OCI-LY1 (cell line): ENCODE results near the gene PRSS8.

Source experiments
- H2AFZ ChIP-seq: fragments of 200-600 bp; sonication (generic), shearing (Covaris generic); 2 replicates; pipeline ENCODE4 v1.6.0; 2014; ENCODE audit warnings: antibody characterized with exemption, mild to moderate bottlenecking, low read length
- H3F3A ChIP-seq: fragments of 200-600 bp; sonication (generic), shearing (Covaris generic); 2 replicates; pipeline ENCODE4 v1.6.0; 2014; ENCODE audit warnings: mild to moderate bottlenecking, antibody characterized with exemption, low read length, moderate library complexity; ENCODE audit not compliant: insufficient read depth
- H3K27ac ChIP-seq: fragments of 200-600 bp; sonication (generic); 2 replicates; pipeline ENCODE4 v1.5.1; 2014; ENCODE audit warnings: low read length, mixed run types, mild to moderate bottlenecking, low read depth; ENCODE audit not compliant: poor library complexity, severe bottlenecking
- H3K27me3 ChIP-seq: fragments of 200-600 bp; sonication (generic); 2 replicates; pipeline ENCODE4 v1.6.0; 2014; ENCODE audit warnings: antibody characterized with exemption, mild to moderate bottlenecking, low read length, moderate library complexity; ENCODE audit not compliant: insufficient read depth
- H3K36me3 ChIP-seq: fragments of 200-600 bp; sonication (generic); 2 replicates; pipeline ENCODE4 v1.6.1; 2014; ENCODE audit warnings: mild to moderate bottlenecking, antibody characterized with exemption, low read length, moderate library complexity, mixed read lengths; ENCODE audit not compliant: insufficient read depth
- H3K4me1 ChIP-seq: fragments of 200-600 bp; sonication (generic); 2 replicates; pipeline ENCODE4 v1.5.1; 2014; ENCODE audit warnings: mild to moderate bottlenecking, low read length, moderate library complexity; ENCODE audit not compliant: insufficient read depth, severe bottlenecking
- H3K4me2 ChIP-seq: fragments of 200-600 bp; sonication (generic), shearing (Covaris generic); 2 replicates; pipeline ENCODE4 v1.6.1; 2014; ENCODE audit warnings: low read length
- H3K4me3 ChIP-seq: fragments of 200-600 bp; sonication (generic); 2 replicates; pipeline ENCODE4 v1.5.1; 2014; ENCODE audit warnings: low read length, low read depth, mild to moderate bottlenecking, mixed read lengths; ENCODE audit not compliant: poor library complexity, severe bottlenecking
- H3K79me2 ChIP-seq: fragments of 200-600 bp; shearing (Covaris generic); 2 replicates; pipeline ENCODE4 v1.6.1; 2016; ENCODE audit warnings: mixed run types, low read length, mixed read lengths; ENCODE audit not compliant: insufficient read depth
- H3K9ac ChIP-seq: fragments of 200-600 bp; sonication (generic), shearing (Covaris generic); 2 replicates; pipeline ENCODE4 v1.6.1; 2014; ENCODE audit warnings: mild to moderate bottlenecking, low read length, mixed read lengths
- H3K9me2 ChIP-seq: fragments of 200-600 bp; sonication (generic), shearing (Covaris generic); 2 replicates; pipeline ENCODE4 v1.6.1; 2014; ENCODE audit warnings: low read depth, mild to moderate bottlenecking, low read length, mixed read lengths
- H3K9me3 ChIP-seq: fragments of 200-600 bp; shearing (Covaris generic); 2 replicates; pipeline ENCODE4 v1.6.1; 2014; ENCODE audit warnings: low read length, mixed read lengths
- H4K20me1 ChIP-seq: fragments of 200-600 bp; sonication (generic), shearing (Covaris generic); 2 replicates; pipeline ENCODE4 v1.6.0; 2016; ENCODE audit warnings: mild to moderate bottlenecking, low read length; ENCODE audit not compliant: insufficient read depth
- CTCF ChIP-seq: fragments of 200-600 bp; sonication (generic), shearing (Covaris generic); IDR thresholded peaks from 2 replicates; pipeline ENCODE4 v1.5.1; 2017; ENCODE audit warnings: mild to moderate bottlenecking, antibody characterized with exemption, low read length, moderate library complexity, mixed read lengths
- EZH2 ChIP-seq: fragments of 200-600 bp; sonication (generic), shearing (Covaris generic); IDR thresholded peaks from 2 replicates; pipeline ENCODE4 v1.8.0; 2017; ENCODE audit warnings: borderline replicate concordance, mixed run types, mild to moderate bottlenecking, antibody characterized with exemption, low read length, moderate library complexity, mixed read lengths

The PRSS8 gene

DNA sequence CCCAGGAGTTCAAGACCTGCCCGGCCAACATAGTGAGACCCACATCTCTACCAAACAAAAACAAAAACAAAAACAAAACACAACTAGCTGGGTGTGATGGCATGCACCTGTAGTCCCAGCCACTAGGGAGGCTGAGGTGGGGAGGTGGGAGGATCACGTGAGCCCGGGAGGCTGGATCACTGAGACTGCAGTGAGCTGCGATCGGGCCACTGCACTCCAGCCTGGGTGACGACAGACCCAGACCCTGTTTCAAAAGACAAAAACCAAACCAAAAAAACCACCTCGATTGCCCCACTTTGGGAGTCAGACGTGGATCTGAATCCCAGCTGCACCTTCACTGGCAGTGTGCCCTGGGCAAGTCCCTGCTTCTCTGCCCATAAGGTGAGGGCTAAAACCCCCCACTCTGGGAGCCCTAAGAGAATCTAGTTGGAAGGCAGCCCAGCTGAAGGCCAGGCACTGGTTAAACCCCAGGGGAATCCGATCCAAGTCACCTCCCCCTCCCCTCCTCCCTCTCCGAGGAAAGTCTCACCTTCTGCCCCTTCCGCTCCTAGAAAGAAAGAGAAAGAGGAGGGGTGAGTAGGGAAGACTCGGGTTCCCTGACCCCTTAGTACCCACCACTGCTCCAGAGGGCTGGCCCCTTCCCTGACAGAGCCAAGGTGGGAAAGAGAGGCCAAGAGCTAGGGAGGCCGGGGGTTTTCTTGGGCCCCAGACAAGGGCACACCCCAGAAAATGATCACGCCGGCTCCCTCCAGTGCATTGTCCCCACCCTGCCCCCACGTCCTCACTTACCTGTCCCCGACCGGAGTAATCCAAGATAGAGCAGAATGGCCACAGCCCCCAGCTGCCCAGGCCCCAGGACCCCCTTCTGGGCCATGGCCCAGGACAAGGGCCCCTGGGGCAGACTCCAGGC lies 647 bp downstream of the PRSS8 start:
- Histone ChIP-seq H2AFZ (no peak overlapping the region), H4K20me1 (no peaks in the 10 kb centered on the region), H3F3A (no peaks in the 10 kb centered on the region), H3K9me3 (no peaks in the 10 kb centered on the region), H3K27me3 (peaks cover 8% of the 10 kb centered on the region; the same call in 1 of the 2 replicates), H3K36me3 (peaks cover 10% of the 10 kb centered on the region), H3K4me1 (no peaks in the 10 kb centered on the region), H3K27ac (no peak overlapping the region), H3K9me2 (no peaks in the 10 kb centered on the region), H3K4me2 (no peak overlapping the region), H3K79me2 (no peaks in the 10 kb centered on the region), H3K9ac (no peak overlapping the region), H3K4me3 (no peak overlapping the region)
- TF ChIP-seq CTCF = no peak
- no peak for TF ChIP-seq EZH2

DNA sequence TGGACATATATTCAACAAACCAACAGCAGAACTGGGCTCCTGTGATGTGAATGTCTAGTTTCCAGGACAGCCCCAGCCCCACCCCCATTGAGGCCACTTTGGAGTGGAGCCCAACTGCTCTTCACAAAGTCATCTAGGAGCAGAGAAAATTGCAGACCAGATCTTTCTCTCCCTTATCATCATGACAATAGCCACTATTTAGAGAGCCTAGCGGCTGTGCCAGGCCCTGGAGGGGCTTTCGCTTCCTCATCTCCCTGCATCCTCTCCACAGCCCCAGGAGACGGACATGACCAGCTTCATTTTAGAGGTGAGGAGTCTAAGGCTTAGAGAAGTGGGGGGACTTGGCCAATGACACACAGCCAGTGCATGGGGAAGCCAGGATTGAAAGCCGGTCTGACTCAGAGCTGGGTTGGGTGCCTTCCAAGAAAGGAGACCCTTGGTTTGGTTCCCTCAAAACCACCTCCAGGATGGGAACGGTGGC lies 1.4 kb downstream of the PRSS8 start:
- Histone ChIP-seq H3K36me3 (peaks cover 15% of the 10 kb centered on the region), H3K79me2 (no peaks in the 10 kb centered on the region), H3K4me1 (no peaks in the 10 kb centered on the region), H3K4me3 (no peak overlapping the region), H3K9ac (no peak overlapping the region), H3K4me2 (no peak overlapping the region), H4K20me1 (no peaks in the 10 kb centered on the region), H3K27ac (no peak overlapping the region), H3K9me3 (no peaks in the 10 kb centered on the region), H2AFZ (no peak overlapping the region), H3K9me2 (no peaks in the 10 kb centered on the region), H3K27me3 (peaks cover 8% of the 10 kb centered on the region; the same call in 1 of the 2 replicates), H3F3A (no peaks in the 10 kb centered on the region)
- TF ChIP-seq CTCF (no peak), EZH2 (no peak)

- H3K79me2 ChIP-seq = no peaks in the 10 kb centered on the region
- no peaks in the 10 kb centered on the region for H3K9me2 ChIP-seq
- H3K36me3 ChIP-seq = peaks cover 16% of the 10 kb centered on the region
- H3K9ac ChIP-seq = no peak overlapping the region
- TF ChIP-seq CTCF = no peak
- H3F3A ChIP-seq = no peaks in the 10 kb centered on the region
- H3K27me3 ChIP-seq = peaks cover 8% of the 10 kb centered on the region; the same call in 1 of the 2 replicates
- H3K4me1 ChIP-seq = no peaks in the 10 kb centered on the region
- H3K4me2 ChIP-seq = no peak overlapping the region
- H2AFZ ChIP-seq = no peak overlapping the region
- H3K27ac ChIP-seq = no peak overlapping the region
- H4K20me1 ChIP-seq = no peaks in the 10 kb centered on the region
- no peaks in the 10 kb centered on the region for H3K9me3 ChIP-seq
- no peak overlapping the region for H3K4me3 ChIP-seq
These were observed 2.5 kb downstream of the PRSS8 start for GRCh38 chr16:31133046-31133501.
